Measurements from ENCODE around the gene GDNF. TPM values are rescaled to one million over a fixed set of nuclear protein-coding genes. Genes with fewer than 3 reads are reported as not detected.

The GDNF gene, protein sequence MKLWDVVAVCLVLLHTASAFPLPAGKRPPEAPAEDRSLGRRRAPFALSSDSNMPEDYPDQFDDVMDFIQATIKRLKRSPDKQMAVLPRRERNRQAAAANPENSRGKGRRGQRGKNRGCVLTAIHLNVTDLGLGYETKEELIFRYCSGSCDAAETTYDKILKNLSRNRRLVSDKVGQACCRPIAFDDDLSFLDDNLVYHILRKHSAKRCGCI
- total RNA-seq: 9.5 and 11.5 TPM in 2 replicates

DNA sequence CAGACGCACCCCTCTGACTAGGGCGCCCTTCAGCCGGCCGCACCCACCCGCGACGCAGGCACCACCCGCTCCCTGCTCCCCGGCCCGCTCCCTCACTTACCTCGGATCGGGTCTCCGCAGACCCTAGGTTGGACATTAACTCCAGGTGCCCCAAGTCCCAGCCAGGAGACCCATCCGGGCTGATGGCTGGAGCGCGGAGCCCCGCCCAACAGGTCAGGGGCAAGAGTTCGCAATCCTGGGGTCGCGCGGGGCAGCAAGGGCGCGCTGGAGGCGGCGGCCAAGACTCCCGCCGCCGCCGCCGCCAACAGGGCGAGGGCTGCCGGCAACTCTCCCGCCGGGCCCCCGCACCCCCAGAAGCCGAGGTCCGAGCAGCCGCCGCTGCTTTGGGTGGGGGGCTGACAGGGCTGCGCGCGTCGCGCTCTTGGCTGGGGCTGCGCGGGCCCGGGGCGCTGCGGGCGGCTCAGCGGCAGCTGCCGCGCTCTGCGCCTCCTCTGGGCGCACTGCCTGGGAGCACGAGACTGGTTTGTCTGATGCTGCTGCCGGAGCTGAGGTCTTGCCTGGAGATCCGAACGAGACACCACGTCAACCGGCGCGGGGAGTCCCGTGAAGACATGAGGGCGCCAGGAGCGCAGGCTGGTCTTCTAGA, at the start of gene GDNF:
GDNF (minus strand) TSS at position 635 of the 646 bp plus-strand sequence. CDS start 5,245 bp downstream, outside the sequence.

All from hair follicle dermal papilla cell (primary cell).